HEK293 (cell line): Measurements from ENCODE around the gene CDIPT.

Source experiments
- CTCF ChIP-seq: fragments of 450-650 bp; formaldehyde crosslinking; IDR thresholded peaks from 2 replicates; pipeline ENCODE4 v1.5.1; 2016; ENCODE audit warnings: missing biosample characterization, missing genetic modification characterization
- HIC1 ChIP-seq: fragments of 450-650 bp; formaldehyde crosslinking; IDR thresholded peaks from 2 replicates; pipeline ENCODE4 v1.5.1; 2016; ENCODE audit warnings: missing biosample characterization, missing genetic modification characterization
- REST ChIP-seq: fragments of 450-650 bp; formaldehyde crosslinking; IDR thresholded peaks from 2 replicates; pipeline ENCODE4 v1.5.1; 2016; ENCODE audit warnings: missing biosample characterization, missing genetic modification characterization
- SCRT2 ChIP-seq: fragments of 450-650 bp; formaldehyde crosslinking; IDR thresholded peaks from 2 replicates; pipeline ENCODE4 v1.5.1; 2016; ENCODE audit warnings: missing biosample characterization, missing genetic modification characterization
- ZBTB7A ChIP-seq: fragments of 450-650 bp; formaldehyde crosslinking; IDR thresholded peaks from 2 replicates; pipeline ENCODE4 v1.5.1; 2016; ENCODE audit warnings: low read depth, missing biosample characterization, missing genetic modification characterization
- ZNF37A ChIP-seq: fragments of 450-650 bp; IDR thresholded peaks from 2 replicates; pipeline ENCODE4 v1.5.1; 2018; ENCODE audit warnings: missing biosample characterization, missing genetic modification characterization
- ZNF449 ChIP-seq: fragments of 450-650 bp; formaldehyde crosslinking; IDR thresholded peaks from 2 replicates; pipeline ENCODE4 v1.5.1; 2017; ENCODE audit warnings: missing biosample characterization, mild to moderate bottlenecking, missing genetic modification characterization, moderate library complexity
- ZNF596 ChIP-seq: fragments of 450-650 bp; IDR thresholded peaks from 2 replicates; pipeline ENCODE4 v1.5.0; 2018; ENCODE audit warnings: missing biosample characterization, mild to moderate bottlenecking, missing genetic modification characterization, moderate library complexity
- ZNF629 ChIP-seq: fragments of 450-650 bp; formaldehyde crosslinking; IDR thresholded peaks from 2 replicates; pipeline ENCODE4 v1.5.1; 2017; ENCODE audit warnings: missing biosample characterization, missing genetic modification characterization
- TF ChIP-seq, protein P1 (sequence below): fragments of 450-650 bp; formaldehyde crosslinking; IDR thresholded peaks from 2 replicates; pipeline ENCODE4 v1.5.1; 2016; ENCODE audit warnings: missing biosample characterization, missing genetic modification characterization, low read depth
- TF ChIP-seq, protein P2 (sequence below): fragments of 450-650 bp; formaldehyde crosslinking; IDR thresholded peaks from 2 replicates; pipeline ENCODE4 v1.5.1; 2017; ENCODE audit warnings: missing biosample characterization, missing genetic modification characterization
- TF ChIP-seq, protein P3 (sequence below): fragments of 450-650 bp; formaldehyde crosslinking; IDR thresholded peaks from 2 replicates; pipeline ENCODE4 v1.5.1; 2016; ENCODE audit warnings: missing biosample characterization, missing genetic modification characterization
- TF ChIP-seq, protein P4 (sequence below): IDR thresholded peaks from 2 replicates; pipeline ENCODE4 v1.6.1; 2011; ENCODE audit warnings: mild to moderate bottlenecking, low read depth, low read length, borderline replicate concordance
- TF ChIP-seq, protein P5 (sequence below): fragments of 450-650 bp; formaldehyde crosslinking; IDR thresholded peaks from 2 replicates; pipeline ENCODE4; 2016; ENCODE audit warnings: missing biosample characterization, missing genetic modification characterization

DNA sequence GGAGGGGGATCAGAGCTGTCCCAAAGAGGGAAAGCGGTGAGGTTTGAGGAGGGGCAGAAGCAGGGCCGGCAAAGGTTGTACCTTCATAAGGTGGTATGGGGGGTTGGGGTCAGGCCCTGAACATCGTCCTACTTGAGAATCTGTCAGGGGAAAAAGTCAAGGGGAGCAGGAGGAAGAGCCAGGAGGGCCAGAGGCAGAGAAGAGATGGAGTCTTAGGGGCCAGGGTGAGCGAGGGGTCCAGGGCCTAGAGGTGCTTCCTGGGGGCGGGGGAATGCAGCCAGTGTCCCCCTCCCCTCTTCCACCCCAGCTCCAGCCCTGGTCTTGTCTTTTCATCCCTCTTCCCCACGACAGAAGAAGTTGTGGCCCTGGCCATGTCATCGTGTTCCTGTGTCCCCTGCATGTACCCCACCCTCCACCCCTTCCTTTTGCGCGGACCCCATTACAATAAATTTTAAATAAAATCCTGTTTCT, 52.3 kb downstream of the CDIPT start:
- TF ChIP-seq CTCF (tag by site-specific recombination) (no peak), ZBTB7A (no peak), ZNF449 (tag by site-specific recombination) (no peak), SCRT2 (no peak), ZNF596 (no peak), REST (tag by site-specific recombination) (no peak), HIC1 (tag by site-specific recombination) (no peak), ZNF629 (no peak), ZNF37A (tag by site-specific recombination) (no peak)
- TF ChIP-seq, protein P1, sequence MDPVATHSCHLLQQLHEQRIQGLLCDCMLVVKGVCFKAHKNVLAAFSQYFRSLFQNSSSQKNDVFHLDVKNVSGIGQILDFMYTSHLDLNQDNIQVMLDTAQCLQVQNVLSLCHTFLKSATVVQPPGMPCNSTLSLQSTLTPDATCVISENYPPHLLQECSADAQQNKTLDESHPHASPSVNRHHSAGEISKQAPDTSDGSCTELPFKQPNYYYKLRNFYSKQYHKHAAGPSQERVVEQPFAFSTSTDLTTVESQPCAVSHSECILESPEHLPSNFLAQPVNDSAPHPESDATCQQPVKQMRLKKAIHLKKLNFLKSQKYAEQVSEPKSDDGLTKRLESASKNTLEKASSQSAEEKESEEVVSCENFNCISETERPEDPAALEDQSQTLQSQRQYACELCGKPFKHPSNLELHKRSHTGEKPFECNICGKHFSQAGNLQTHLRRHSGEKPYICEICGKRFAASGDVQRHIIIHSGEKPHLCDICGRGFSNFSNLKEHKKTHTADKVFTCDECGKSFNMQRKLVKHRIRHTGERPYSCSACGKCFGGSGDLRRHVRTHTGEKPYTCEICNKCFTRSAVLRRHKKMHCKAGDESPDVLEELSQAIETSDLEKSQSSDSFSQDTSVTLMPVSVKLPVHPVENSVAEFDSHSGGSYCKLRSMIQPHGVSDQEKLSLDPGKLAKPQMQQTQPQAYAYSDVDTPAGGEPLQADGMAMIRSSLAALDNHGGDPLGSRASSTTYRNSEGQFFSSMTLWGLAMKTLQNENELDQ (tag by site-specific recombination) = no peak
- TF ChIP-seq, protein P2, sequence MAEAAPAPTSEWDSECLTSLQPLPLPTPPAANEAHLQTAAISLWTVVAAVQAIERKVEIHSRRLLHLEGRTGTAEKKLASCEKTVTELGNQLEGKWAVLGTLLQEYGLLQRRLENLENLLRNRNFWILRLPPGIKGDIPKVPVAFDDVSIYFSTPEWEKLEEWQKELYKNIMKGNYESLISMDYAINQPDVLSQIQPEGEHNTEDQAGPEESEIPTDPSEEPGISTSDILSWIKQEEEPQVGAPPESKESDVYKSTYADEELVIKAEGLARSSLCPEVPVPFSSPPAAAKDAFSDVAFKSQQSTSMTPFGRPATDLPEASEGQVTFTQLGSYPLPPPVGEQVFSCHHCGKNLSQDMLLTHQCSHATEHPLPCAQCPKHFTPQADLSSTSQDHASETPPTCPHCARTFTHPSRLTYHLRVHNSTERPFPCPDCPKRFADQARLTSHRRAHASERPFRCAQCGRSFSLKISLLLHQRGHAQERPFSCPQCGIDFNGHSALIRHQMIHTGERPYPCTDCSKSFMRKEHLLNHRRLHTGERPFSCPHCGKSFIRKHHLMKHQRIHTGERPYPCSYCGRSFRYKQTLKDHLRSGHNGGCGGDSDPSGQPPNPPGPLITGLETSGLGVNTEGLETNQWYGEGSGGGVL (tag by site-specific recombination) = no peak
- TF ChIP-seq, protein P3, sequence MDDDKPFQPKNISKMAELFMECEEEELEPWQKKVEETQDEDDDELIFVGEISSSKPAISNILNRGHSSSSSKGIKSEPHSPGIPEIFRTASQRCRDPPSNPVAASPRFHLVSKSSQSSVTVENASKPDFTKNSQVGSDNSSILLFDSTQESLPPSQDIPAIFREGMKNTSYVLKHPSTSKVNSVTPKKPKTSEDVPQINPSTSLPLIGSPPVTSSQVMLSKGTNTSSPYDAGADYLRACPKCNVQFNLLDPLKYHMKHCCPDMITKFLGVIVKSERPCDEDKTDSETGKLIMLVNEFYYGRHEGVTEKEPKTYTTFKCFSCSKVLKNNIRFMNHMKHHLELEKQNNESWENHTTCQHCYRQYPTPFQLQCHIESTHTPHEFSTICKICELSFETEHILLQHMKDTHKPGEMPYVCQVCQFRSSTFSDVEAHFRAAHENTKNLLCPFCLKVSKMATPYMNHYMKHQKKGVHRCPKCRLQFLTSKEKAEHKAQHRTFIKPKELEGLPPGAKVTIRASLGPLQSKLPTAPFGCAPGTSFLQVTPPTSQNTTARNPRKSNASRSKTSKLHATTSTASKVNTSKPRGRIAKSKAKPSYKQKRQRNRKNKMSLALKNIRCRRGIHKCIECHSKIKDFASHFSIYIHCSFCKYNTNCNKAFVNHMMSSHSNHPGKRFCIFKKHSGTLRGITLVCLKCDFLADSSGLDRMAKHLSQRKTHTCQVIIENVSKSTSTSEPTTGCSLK = no peak
- TF ChIP-seq, protein P4, sequence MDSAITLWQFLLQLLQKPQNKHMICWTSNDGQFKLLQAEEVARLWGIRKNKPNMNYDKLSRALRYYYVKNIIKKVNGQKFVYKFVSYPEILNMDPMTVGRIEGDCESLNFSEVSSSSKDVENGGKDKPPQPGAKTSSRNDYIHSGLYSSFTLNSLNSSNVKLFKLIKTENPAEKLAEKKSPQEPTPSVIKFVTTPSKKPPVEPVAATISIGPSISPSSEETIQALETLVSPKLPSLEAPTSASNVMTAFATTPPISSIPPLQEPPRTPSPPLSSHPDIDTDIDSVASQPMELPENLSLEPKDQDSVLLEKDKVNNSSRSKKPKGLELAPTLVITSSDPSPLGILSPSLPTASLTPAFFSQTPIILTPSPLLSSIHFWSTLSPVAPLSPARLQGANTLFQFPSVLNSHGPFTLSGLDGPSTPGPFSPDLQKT = no peak
- TF ChIP-seq, protein P5, sequence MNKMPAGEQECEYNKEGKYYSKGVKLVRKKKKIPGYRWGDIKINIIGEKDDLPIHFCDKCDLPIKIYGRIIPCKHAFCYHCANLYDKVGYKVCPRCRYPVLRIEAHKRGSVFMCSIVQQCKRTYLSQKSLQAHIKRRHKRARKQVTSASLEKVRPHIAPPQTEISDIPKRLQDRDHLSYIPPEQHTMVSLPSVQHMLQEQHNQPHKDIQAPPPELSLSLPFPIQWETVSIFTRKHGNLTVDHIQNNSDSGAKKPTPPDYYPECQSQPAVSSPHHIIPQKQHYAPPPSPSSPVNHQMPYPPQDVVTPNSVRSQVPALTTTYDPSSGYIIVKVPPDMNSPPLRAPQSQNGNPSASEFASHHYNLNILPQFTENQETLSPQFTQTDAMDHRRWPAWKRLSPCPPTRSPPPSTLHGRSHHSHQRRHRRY = no peak
